HG02884 (cell line): ENCODE results near the gene SCP2.

Experiments used
- ATAC-seq: cut with Tn5 transposase; IDR thresholded peaks from one replicate; pipeline ENCODE4 v1.9.1; 2021; ENCODE audit warnings: mild to moderate bottlenecking, moderate library complexity; ENCODE audit not compliant: unreplicated experiment

SCP2 gene

DNA sequence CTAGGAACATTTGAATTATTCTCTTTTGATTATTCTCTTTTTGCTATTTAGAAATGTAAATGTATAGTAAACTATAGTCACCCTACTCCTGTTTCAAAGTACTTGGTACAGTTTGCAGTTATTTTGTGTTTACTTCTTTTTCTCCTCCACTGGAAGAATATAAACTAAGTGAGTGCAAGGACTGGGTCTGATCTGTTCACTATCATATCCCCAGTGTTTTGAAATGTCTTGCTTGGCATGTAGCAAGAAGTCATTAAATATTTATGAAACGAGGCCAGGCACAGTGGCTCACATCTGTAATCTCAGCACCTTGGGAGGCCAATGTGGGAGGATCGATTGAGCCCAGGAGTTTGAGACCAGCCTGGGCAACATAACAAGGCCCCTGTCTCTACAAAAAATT is 99.2 kb downstream of the SCP2 start:
- ATAC-seq: no peak

DNA sequence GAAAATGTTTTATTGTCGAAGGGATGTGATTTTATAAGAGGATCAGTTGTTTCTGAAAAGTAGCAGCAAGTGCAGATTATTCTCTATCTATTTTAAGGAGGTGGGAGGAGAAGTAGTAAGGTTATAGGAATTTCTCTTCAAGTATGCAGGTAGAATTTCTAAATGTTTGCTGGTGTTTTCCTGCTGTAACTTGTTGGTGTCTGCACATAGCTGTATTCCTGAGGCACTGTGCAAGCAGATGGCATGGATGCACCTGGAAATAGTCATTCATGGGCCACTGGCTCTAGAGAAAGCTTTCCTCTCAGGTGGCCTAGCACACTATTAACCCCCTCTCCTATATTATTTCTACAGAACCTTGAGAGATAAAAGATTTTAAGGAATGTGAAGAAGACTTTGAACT is 104.7 kb downstream of the SCP2 start:
- no peak for ATAC-seq

DNA sequence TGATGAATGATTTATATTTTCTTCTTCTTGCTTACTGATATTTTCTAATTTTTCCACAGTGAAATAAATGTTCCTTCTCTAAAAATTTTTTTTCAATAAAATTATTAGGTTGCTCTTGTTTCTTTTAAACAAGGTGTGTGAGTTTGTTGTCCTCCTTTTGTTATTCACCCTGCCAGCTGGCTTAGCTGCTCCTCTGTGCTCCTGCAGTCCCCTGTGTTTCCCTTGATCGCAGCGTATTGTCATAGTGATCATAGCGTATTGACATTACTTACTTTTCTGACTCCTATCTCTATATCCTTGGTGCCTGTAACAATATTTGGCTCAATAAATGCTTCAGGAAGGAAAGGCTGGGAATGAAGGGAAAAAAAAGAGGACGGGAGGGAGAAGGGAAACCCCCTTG is 110.1 kb downstream of the SCP2 start:
- no peak for ATAC-seq

GRCh38 chr1:53038566-53038965 is 111.5 kb downstream of the SCP2 start:
- no peak for ATAC-seq

GRCh38 chr1:53043271-53043670 is 116.2 kb downstream of the SCP2 start:
- ATAC-seq: no peak

GRCh38 chr1:53044926-53045325 is 117.8 kb downstream of the SCP2 start:
- no peak for ATAC-seq

DNA sequence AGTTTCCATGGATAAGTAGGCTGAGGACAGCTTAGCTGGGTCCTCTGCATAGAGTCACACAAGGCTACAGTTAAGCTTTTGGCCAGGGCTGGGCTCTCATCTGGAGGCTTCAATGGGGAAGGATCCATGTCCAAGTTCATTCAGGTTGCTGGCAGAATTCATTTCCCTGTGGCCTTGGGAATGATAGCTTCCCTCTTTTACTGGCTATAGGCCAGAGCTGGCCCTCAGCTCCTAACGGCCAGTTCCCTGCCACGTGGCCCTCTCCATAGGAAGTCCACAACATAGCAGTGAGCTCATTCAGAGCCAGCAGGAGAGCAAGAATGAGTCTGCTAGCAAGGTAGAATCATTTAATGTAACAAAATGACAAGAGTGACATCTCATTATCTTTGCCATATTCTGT is 119.9 kb downstream of the SCP2 start:
- ATAC-seq: no peak

DNA sequence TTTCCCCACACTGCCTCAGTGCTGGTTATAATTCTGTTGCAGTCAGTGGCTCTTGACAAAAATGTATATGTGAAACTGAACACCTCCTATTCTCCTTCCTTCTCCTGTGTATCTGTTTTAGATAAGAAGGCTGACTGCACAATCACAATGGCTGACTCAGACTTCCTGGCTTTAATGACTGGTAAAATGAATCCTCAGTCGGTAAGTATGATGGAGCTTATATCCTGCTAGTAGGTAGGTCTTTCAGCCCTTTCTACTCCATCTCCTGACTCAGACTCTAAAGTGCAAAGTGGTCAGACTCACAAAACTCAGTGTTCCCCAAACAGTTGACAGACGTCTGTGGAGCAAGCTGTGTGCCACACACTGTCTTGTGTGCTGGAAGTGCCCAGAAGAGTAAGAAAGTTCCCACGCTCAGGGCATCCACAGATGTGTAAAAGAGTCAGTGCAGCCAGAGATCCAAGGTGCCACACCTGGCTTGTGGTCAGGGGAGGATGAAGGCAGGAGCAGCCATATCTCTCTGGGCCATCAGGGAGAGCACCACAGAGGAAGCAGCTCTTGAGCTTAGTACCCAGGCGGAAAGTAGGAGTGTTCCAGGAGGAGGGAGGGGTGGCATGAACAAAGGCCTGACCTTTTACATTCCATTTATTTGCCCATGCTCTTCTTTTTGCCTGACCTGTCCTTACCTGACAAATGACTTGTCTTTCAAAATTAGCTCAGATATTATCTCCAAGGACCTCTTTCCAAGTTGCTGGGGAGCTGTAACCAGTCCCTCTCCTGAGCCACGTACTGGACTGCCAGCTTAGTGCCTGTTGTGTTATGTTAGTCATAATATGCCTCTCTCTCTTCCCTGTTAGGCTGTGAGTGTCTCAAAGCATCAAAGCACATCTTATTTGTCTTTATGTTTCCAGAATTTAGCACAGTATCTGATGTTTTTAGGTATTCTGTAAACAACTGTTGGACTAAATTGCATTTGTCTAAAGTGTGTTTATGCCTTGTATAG is 121.0 kb downstream of the SCP2 start:
- ATAC-seq: no peak

- no peak for ATAC-seq
Measured at GRCh38 chr1:53048960-53049573, 122.0 kb downstream of the SCP2 start.

GRCh38 chr1:53049574-53049967 is 122.5 kb downstream of the SCP2 start:
- ATAC-seq: no peak

DNA sequence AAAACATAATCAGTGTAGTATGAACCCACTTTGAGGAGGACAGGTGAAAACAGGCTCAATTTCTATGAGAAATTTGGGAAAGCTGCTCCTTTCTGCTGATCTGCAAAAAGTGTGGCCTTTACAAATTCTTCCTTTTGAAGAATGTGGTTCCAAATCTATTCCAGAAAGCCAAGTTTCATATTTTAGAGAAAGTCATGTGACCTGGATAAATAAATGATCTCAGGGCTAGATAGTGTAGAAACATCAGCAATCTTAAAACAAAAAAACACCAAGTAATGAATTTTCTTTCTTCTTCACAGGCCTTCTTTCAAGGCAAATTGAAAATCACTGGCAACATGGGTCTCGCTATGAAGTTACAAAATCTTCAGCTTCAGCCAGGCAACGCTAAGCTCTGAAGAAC is 123.2 kb downstream of the SCP2 start:
- ATAC-seq: no peak

GRCh38 chr1:53051676-53052075 is 124.6 kb downstream of the SCP2 start:
- ATAC-seq: no peak

DNA sequence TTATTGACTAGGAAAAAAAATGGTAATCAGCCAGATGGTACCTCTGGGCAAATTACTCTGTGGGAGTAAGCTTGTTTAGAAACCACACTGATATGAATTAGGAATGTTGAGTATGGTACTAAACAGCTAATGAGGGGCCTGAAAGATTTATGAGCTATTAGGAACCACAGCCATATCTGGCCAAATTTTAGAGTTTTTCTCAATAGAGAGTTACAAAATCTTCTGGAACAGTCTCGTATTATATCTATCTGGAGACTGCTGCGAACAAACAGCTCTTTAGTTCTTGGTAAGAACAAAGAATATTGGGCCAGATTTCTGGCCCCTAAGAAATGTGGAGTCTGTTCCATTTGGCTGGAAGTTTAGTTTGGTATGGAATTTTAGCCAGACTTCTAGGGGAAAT is 130.1 kb downstream of the SCP2 start:
- no peak for ATAC-seq

GRCh38 chr1:53060579-53060978 is 133.5 kb downstream of the SCP2 start:
- ATAC-seq: no peak

DNA sequence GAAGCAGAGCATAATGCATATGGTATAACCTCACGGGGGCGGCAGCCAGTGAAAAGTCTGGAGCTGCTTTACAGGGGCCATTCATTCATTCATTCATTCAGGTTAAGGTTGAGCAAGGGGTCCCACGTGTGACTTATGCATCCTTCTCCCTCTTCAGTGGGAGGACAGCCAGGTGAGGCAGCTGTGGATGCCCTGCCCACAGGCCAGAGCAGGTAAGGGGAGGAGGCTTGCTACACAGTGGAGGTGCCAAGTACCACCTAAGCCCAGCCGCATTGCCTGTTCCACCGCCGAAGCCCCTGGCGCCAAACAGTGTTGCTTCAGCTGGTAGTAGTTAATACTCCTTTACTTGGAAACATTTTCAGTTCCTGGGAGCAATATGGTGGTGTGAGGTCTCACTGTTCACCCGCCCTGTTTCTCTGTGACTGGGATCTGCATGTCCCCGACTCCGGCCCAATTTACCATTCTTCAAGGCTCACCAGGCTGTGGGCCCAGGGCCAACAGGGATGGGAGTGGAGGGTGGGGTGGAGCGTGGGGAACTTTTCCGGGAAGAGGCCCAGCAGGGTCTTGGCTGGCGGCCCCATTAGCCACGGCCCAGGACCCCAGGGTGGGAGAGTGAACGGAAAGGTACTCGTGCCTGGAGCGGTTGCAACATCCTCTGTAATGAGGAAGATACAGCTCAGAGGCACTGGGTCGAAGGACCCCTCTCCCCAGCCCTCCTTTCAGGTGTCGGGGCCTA is 134.2 kb downstream of the SCP2 start:
- ATAC-seq: no peak

DNA sequence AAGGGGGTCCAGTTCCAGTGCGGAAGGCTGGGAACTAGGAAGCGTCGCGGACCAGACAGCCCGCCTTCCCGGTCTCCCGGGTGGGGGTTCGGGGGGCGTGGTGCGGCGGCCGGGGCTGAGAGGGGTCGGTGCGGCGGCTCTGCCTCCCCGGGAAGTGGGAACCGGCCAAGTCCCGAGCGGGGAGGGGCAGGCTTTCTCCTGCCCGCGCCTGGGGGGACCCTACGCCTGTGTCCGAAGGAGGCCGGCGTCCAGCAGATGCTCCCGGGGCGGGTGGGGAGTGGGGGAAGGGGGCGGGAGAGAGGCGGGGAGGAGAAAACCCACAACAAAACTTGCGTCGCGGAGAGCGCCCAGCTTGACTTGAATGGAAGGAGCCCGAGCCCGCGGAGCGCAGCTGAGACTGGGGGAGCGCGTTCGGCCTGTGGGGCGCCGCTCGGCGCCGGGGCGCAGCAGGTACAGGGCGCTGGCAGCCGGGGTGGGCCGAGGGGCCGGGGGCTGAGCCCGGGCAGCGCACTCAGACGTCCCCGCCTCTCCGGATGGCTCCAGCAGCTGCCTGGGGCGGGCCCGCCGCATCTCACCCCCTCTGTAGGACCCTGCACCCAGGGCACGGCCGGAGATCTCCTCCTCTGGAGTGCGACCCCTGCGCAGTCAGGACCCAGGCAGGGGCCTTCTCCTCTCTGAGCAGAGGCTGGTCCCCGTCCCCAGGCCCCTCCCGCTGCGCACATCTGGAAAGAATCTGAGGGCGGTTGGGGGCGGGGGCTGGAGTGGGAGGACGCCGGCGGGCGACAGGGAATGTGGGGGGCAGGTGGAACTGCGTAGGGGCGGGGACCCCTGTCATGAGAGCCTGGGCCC is 135.0 kb downstream of the SCP2 start, which contains the start of gene PODN:
TSS of gene PODN (plus strand) at position 355 of the 849 bp plus-strand sequence. CDS start 7,643 bp downstream, outside the sequence.
- no peak for ATAC-seq

- no peak for ATAC-seq
Measured at GRCh38 chr1:53062708-53063591, 135.9 kb downstream of the SCP2 start.

- no peak for ATAC-seq
Measured at GRCh38 chr1:53063744-53064515, 136.9 kb downstream of the SCP2 start.

GRCh38 chr1:53065391-53065790 is 138.3 kb downstream of the SCP2 start:
- no peak for ATAC-seq
